Head of caudate nucleus (tissue), 42 donors: ENCODE results near the gene TAF1A.

Source experiments
- DNase-seq, 42 donors: peaks; one replicate each; pipeline versions ENCODE4 v3.0.0 to v3.0.0-alpha.2; 2020 to 2021; ENCODE audit warnings: mixed read lengths in 7 of 42
- intact Hi-C: fragments of 100-400 bp; cut with DNase I; formaldehyde crosslinking; loops from one replicate; pipeline ENCODE4 v1.15.0; 2022

Gene TAF1A

DNA sequence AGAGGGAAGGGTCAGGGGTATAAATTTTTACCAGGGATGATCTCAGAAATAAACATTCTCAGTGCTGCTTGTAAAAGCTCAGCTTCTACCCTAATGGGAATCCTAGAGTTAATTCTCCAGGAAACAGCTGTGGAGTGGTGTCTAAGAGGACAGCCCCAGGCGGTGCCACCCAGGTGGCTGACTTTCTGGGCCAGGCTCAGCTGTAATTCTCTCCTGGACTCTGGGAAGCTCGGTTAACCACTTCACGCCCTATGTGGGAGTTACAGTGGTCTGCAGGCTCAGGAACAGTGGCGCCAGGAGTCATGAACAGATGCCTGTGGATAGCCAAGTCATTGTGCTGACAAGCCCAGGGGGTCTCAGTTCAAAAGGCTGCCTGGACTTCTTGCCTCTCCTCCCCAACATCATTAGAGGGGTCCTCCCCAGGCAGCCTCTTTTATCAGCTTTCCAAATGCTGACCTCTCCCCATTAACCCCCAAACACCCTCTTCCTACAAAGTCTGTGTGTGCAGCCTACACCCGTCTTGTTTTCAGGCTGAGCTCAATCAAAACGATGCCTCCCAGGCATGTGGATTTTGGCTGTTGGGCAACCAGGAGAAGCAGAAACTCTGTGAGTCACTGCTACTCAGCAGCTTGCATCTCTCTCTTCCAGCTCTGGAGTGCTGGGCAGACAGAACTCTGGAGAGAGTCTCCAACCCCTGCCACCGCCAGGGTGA, 43.0 kb downstream of the TAF1A start:
- DNase-seq, result peak in 4 of 42 donors; percentile 7 to 22 (median 14)

DNA sequence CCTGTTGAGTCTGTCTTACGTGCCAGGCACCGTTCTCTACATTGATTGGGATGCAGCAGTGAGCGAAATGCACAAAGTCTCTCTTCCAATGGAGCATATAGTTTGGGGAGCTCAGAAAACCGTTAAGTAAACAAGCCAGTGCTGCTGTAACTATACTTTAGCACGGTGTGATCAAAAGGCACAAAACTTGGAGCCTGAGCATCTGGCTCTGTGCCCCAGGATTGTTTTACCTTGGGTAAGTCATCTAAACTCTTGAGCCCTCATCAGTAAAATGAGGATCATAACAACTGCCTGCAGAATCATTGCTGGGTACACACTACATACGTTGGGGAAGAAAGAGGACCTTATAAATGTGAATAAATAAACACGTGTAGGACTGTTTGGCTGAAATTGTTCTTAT, 43.6 kb downstream of the TAF1A start:
- intact Hi-C loops, result no loop called here
- no peak for DNase-seq

More for the DNA sequence above, 43.0 kb downstream of the TAF1A start:
- intact Hi-C loops, result no loop called here

GRCh38 chr1:222543817-222544216, 45.9 kb downstream of the TAF1A start:
- DNase-seq, result no peak
- intact Hi-C loops, result no loop called here

- DNase-seq, result no peak
- intact Hi-C loops, result no loop called here
Measured at GRCh38 chr1:222540598-222540995, 49.1 kb downstream of the TAF1A start.

GRCh38 chr1:222539951-222540597, 49.7 kb downstream of the TAF1A start:
- DNase-seq, result no peak
- intact Hi-C loops, result no loop called here

GRCh38 chr1:222535455-222535854, 54.3 kb downstream of the TAF1A start:
- no peak for DNase-seq
- intact Hi-C loops, result no loop called here

DNA sequence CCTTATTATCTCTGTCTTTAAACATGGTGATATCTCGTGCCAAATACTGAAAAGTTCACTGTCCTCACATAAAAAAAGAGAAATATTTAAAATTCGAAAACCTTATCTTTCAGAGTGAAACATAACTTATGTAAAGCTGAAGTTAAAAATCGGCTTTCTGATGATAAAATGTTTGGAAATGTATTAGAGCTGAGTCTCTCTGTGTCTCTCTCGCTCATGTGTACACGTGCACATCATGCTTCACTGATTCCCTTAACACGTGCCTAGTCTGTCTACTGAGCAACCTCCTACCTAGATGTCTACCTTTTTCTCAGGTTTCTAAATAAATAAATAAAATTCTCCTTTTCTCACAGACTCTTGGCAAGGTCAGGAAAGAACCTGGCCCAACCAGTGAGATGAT, 58.9 kb downstream of the TAF1A start:
- intact Hi-C loops, result no loop called here
- DNase-seq, result no peak

DNA sequence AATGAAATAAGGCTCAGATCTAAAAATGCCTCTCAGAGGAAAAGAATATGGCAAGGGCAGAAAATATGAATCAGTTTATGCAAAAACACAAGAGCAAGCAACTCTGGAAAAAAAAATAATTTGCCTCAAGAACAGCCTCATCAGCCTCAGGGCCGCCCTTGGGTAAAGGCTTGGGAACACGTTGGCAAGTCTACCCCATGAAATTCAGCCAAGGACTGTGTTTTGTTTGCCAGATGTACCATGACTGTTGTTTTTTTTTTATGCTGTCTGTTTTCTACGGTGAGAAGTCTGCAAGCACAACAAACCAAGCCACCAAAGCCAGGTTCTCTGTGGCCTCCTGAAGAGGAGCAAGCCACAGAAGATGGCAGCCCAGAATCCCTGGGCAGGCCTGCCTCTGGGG, 59.8 kb downstream of the TAF1A start:
- intact Hi-C loops, result no loop called here
- no peak for DNase-seq

- intact Hi-C loops, result no loop called here
- no peak for DNase-seq
Measured at GRCh38 chr1:222529181-222529580, 60.6 kb downstream of the TAF1A start.

GRCh38 chr1:222525951-222526350, 63.8 kb downstream of the TAF1A start:
- intact Hi-C loops, result no loop called here
- DNase-seq, result no peak

DNA sequence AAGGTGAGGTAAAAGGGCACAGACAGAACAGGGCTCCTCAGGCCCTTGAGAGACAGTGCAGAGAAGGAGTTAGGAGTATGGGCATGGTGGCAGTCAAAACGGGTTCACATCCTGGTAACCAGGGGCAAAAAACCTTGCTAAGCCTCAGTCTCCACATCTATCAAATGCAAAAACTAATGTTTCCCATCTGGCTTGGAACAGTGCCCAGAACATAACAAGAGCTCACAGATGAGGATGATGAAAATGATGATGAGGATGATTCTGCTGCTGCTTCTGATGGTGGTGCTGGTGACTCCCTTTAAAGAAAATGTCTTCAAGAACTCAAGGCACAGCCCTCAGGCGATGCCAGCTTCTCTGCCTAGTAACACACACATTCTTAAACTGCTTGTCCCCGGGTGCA, 65.9 kb downstream of the TAF1A start:
- no peak for DNase-seq
- intact Hi-C loops, result no loop called here

- DNase-seq, result no peak
- intact Hi-C loops, result no loop called here
Measured at GRCh38 chr1:222522105-222522915, 67.4 kb downstream of the TAF1A start.

DNA sequence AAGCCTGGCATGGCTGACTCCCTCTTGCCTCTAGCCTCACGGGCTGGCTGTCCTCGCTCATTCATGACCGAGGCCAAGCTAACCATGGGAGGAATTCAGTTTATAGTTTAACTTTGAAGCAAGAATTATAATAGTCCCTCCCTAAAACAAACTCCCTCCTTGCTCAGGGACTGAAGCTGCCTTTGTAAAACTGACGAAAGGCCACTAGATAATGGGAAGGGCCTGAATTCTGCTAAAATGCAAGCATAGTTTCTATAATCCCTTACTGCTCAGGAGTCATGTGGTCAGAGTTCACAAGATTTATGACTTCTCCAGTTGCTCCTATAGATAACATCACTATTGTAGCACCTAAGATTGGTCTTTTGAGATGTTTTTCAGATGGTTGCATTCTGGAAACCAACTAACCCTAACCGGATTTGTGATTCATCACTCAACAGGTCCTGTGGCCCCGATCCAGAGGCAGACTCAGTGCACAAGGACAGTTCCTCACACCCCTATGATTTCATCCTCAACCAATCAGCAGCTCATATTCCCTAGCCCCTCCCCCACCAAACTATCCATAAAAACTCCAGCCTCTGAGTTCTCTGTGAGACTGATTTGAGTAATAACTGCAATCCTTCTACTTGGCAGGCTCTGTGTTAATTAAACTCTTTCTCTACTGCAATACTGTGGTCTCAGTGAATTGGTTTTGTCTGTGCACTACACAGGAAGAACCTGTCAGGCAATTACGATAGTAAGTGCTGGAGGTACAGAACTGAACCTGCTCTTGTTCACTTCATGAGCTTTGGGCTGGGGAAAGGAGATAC, 68.2 kb downstream of the TAF1A start:
- intact Hi-C loops, result no loop called here
- no peak for DNase-seq
